ENCODE data around the gene TRIM37.

The TRIM37 gene

GRCh38 chr17:59046192-59046591 is 60.5 kb downstream of the TRIM37 start:
- TF ChIP-seq POLR2AphosphoS5 (IDR thresholded peaks at IDR 0.05; ENCODE audit: low read depth) (no peak), CTCF (IDR thresholded peaks at IDR 0.05; ENCODE audit: insufficient read depth, low read length) (no peak), GABPA (IDR thresholded peaks at IDR 0.05; ENCODE audit: low read depth) (no peak), SPI1 (IDR thresholded peaks at IDR 0.05; ENCODE audit: borderline replicate concordance, low read depth) (no peak)
- TF ChIP-seq, protein P1, sequence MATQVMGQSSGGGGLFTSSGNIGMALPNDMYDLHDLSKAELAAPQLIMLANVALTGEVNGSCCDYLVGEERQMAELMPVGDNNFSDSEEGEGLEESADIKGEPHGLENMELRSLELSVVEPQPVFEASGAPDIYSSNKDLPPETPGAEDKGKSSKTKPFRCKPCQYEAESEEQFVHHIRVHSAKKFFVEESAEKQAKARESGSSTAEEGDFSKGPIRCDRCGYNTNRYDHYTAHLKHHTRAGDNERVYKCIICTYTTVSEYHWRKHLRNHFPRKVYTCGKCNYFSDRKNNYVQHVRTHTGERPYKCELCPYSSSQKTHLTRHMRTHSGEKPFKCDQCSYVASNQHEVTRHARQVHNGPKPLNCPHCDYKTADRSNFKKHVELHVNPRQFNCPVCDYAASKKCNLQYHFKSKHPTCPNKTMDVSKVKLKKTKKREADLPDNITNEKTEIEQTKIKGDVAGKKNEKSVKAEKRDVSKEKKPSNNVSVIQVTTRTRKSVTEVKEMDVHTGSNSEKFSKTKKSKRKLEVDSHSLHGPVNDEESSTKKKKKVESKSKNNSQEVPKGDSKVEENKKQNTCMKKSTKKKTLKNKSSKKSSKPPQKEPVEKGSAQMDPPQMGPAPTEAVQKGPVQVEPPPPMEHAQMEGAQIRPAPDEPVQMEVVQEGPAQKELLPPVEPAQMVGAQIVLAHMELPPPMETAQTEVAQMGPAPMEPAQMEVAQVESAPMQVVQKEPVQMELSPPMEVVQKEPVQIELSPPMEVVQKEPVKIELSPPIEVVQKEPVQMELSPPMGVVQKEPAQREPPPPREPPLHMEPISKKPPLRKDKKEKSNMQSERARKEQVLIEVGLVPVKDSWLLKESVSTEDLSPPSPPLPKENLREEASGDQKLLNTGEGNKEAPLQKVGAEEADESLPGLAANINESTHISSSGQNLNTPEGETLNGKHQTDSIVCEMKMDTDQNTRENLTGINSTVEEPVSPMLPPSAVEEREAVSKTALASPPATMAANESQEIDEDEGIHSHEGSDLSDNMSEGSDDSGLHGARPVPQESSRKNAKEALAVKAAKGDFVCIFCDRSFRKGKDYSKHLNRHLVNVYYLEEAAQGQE (IDR thresholded peaks at IDR 0.05; ENCODE audit: insufficient replicate concordance, low read depth), result no peak
- H3K27ac ChIP-seq (replicated peaks), result no peak overlapping the region
- no peak overlapping the region for H3K4me3 ChIP-seq (replicated peaks; ENCODE audit: insufficient read depth, low read length)
- DNase-seq (ENCODE audit: low read depth in 1 of 2, low spot score in 1 of 2), result no peak
- no peaks in the 10 kb centered on the region for H3K27me3 ChIP-seq (ENCODE audit: insufficient read depth, poor library complexity, severe bottlenecking)

DNA sequence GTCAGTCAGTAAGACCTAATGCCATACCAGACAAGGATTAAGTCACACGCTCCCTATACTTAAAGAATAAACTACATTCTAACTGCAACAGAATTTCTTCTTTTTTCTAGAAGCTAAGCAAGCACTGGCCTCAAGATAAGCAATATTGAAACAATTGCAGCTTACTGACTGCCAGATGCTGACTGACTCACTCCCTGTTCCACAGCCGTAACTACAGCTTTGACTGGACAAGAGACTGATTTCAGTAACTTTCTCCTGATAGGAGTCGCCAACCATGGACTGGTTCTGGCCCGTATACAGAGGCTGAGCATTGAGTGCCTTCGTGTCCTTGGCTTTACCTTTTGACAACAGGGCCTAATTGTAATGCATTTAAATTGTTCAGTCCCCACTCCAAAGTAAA is 67.9 kb downstream of the TRIM37 start:
- H3K27me3 ChIP-seq (ENCODE audit: insufficient read depth, poor library complexity, severe bottlenecking), result no peaks in the 10 kb centered on the region
- H3K4me3 ChIP-seq (replicated peaks; ENCODE audit: insufficient read depth, low read length), result no peak overlapping the region
- no peak overlapping the region for H3K27ac ChIP-seq (replicated peaks)
- no peak for DNase-seq (ENCODE audit: low read depth in 1 of 2, low spot score in 1 of 2)
- TF ChIP-seq CTCF (IDR thresholded peaks at IDR 0.05; ENCODE audit: insufficient read depth, low read length) (no peak), GABPA (IDR thresholded peaks at IDR 0.05; ENCODE audit: low read depth) (no peak), SPI1 (IDR thresholded peaks at IDR 0.05; ENCODE audit: borderline replicate concordance, low read depth) (no peak), POLR2AphosphoS5 (IDR thresholded peaks at IDR 0.05; ENCODE audit: low read depth) (no peak)
- TF ChIP-seq, protein P1 (IDR thresholded peaks at IDR 0.05; ENCODE audit: insufficient replicate concordance, low read depth), result no peak

- TF ChIP-seq POLR2AphosphoS5 (IDR thresholded peaks at IDR 0.05; ENCODE audit: low read depth), result no peak
- TF ChIP-seq SPI1 (IDR thresholded peaks at IDR 0.05; ENCODE audit: borderline replicate concordance, low read depth), result no peak
- no peak overlapping the region for H3K27ac ChIP-seq (replicated peaks)
- no peaks in the 10 kb centered on the region for H3K27me3 ChIP-seq (ENCODE audit: insufficient read depth, poor library complexity, severe bottlenecking)
- DNase-seq (ENCODE audit: low read depth in 1 of 2, low spot score in 1 of 2), result no peak
- no peak overlapping the region for H3K4me3 ChIP-seq (replicated peaks; ENCODE audit: insufficient read depth, low read length)
These were observed 68.7 kb downstream of the TRIM37 start for GRCh38 chr17:59037960-59038359.

- TF ChIP-seq, protein P1 (IDR thresholded peaks at IDR 0.05; ENCODE audit: insufficient replicate concordance, low read depth), result no peak
- no peak for TF ChIP-seq SPI1 (IDR thresholded peaks at IDR 0.05; ENCODE audit: borderline replicate concordance, low read depth)
- TF ChIP-seq CTCF (IDR thresholded peaks at IDR 0.05; ENCODE audit: insufficient read depth, low read length), result no peak
- TF ChIP-seq POLR2AphosphoS5 (IDR thresholded peaks at IDR 0.05; ENCODE audit: low read depth), result no peak
- TF ChIP-seq GABPA (IDR thresholded peaks at IDR 0.05; ENCODE audit: low read depth), result no peak
- no peak overlapping the region for H3K4me3 ChIP-seq (replicated peaks; ENCODE audit: insufficient read depth, low read length)
- no peak overlapping the region for H3K27ac ChIP-seq (replicated peaks)
- no peaks in the 10 kb centered on the region for H3K27me3 ChIP-seq (ENCODE audit: insufficient read depth, poor library complexity, severe bottlenecking)
- no peak for DNase-seq (ENCODE audit: low read depth in 1 of 2, low spot score in 1 of 2)
These were observed 75.9 kb downstream of the TRIM37 start for GRCh38 chr17:59030811-59031210.

Measured in HL-60 (cell line).